ENCODE results near the gene IL26.

- no peak for TF ChIP-seq EZH2 (IDR thresholded peaks at IDR 0.05)
- TF ChIP-seq POLR2AphosphoS5 (IDR thresholded peaks at IDR 0.05; ENCODE audit: borderline replicate concordance, low read depth, low read length), result no peak
These were observed 50.0 kb downstream of the IL26 start for GRCh38 chr12:68175557-68176061.
